Breast epithelium (tissue), 3 donors: Measurements from ENCODE around the gene GMIP.

Source experiments
- POLR2A ChIP-seq: fragments of 450-650 bp; IDR thresholded peaks from one replicate; pipeline ENCODE4 v1.6.1; 2016; ENCODE audit warnings: antibody characterized with exemption, mild to moderate bottlenecking, moderate library complexity
- POLR2AphosphoS5 ChIP-seq, 3 donors: sonication (generic); formaldehyde crosslinking; IDR thresholded peaks; one replicate each; pipeline ENCODE4 v1.6.1; 2017; ENCODE audit warnings: antibody characterized with exemption in 3 of 3
- TF ChIP-seq, protein P1 (sequence below), 3 donors: fragments of 450-650 bp; IDR thresholded peaks; one replicate each; pipeline ENCODE4 v1.5.1; 2016 to 2017; ENCODE audit warnings: antibody characterized with exemption in 3 of 3, mild to moderate bottlenecking in 3 of 3, moderate library complexity in 3 of 3

DNA sequence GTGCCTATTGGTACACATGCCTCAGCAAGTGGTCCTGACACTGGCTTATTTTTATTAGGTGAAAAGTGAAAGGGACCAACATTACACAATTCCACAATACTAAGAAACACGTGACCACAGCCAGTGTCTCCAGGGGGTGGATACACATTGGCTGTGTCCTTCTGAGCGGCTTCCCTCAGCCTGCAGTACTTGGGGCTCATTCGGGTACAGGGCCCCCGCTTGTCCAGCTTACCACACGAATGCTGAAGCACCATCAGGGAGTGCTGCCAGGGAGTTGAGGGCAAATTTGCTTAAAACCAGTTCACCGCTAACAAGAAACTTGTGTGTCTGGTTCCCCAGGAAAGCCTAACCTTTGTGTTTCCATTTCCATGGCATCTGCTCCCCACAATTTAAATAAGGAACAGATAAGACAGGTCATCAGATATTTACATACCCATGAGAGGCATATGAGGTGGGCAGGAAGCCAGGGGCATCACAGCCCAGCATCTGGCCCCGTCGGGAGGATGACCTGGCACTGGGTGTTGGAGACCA is 48.2 kb downstream of the GMIP start:
- TF ChIP-seq, protein P1, sequence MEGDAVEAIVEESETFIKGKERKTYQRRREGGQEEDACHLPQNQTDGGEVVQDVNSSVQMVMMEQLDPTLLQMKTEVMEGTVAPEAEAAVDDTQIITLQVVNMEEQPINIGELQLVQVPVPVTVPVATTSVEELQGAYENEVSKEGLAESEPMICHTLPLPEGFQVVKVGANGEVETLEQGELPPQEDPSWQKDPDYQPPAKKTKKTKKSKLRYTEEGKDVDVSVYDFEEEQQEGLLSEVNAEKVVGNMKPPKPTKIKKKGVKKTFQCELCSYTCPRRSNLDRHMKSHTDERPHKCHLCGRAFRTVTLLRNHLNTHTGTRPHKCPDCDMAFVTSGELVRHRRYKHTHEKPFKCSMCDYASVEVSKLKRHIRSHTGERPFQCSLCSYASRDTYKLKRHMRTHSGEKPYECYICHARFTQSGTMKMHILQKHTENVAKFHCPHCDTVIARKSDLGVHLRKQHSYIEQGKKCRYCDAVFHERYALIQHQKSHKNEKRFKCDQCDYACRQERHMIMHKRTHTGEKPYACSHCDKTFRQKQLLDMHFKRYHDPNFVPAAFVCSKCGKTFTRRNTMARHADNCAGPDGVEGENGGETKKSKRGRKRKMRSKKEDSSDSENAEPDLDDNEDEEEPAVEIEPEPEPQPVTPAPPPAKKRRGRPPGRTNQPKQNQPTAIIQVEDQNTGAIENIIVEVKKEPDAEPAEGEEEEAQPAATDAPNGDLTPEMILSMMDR (IDR thresholded peaks at IDR 0.05), result no peak
- peak in 1 of 3 donors; percentile 19 for TF ChIP-seq POLR2AphosphoS5 (IDR thresholded peaks at IDR 0.05)
- no peak for TF ChIP-seq POLR2A
